ENCODE measurements around the gene PALM. TPM values are rescaled to one million over a fixed set of nuclear protein-coding genes. Genes with fewer than 3 reads are reported as not detected.

Gene PALM
- polyA plus RNA-seq, 4 donors: 77.2 to 115 (median 106) TPM

DNA sequence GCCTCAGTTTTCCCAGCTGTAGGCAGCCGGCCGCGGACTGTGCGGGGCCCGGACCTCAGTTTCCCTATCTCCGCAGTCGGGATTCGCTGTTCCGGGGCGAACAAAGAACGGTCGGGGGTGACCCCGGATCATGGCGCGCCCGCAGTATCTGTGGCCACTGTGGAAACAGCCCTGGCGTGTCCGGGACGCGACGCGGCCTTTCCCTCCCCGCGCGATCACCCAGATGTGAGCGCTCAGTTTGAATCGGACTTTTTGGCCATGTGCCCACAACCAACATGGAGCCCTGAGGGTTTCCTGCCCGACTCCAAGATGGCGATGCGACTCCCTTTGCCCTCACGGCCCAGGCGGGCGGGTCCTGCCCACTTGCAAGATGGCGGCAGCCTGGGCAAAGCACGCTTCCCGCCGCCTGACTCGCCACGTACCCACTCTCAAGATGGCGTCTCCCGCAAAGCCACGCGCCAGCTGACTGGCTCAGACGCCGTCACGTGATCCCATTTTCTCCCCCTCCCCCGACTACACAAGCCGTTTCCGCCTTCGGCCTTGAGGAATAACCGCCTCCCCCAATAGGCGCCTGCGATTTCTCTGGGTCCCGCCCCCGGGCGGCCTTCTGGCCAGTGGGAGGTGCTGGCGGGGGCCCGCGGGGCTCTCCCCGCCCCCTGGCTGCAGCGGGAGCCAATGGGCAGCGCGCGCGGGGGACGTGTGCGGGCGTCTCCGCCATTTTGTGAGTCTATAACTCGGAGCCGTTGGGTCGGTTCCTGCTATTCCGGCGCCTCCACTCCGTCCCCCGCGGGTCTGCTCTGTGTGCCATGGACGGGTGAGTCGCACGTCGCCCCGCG, 88.2 kb downstream of the PALM start, which contains the start of gene PTBP1:
Gene PTBP1, plus strand, starts transcription at position 761 of the 836 bp plus-strand sequence. Its CDS starts 46 bp downstream, at position 807.
- DNase-seq (ENCODE audit: low read depth in 4 of 4, low spot score in 2 of 4): peak; percentile 98 to 100 (median 100)

Other genes with a start within 250 kb of the PALM start
- 10 to 100 TPM; 22.9 to 44.9 (median 38.6) TPM for gene SHC2, start 247.9 kb upstream of the PALM start, polyA plus RNA-seq (ENCODE audit: insufficient read length in 4 of 4)
- gene MADCAM1, start 212.4 kb upstream of the PALM start, polyA plus RNA-seq (ENCODE audit: insufficient read length in 4 of 4): 1 to 10 TPM; 3.2 to 6.6 (median 4.0) TPM
- gene TPGS1, start 201.4 kb upstream of the PALM start, polyA plus RNA-seq (ENCODE audit: insufficient read length in 4 of 4): 10 to 100 TPM in 3 of 4 donors, 1 to 10 TPM in 1; 6.4 to 19.5 (median 14.0) TPM
- 10 to 100 TPM; 57.9 to 77.6 (median 66.3) TPM for gene CDC34, start 177.2 kb upstream of the PALM start, polyA plus RNA-seq (ENCODE audit: insufficient read length in 4 of 4)
- under 1 TPM; 0.25 to 0.48 (median 0.28) TPM for gene GZMM, start 164.9 kb upstream of the PALM start, polyA plus RNA-seq (ENCODE audit: insufficient read length in 4 of 4)
- gene BSG, start 136.3 kb upstream of the PALM start, polyA plus RNA-seq (ENCODE audit: insufficient read length in 4 of 4): 100 to 1,000 TPM; 392 to 568 (median 507) TPM
- gene HCN2, start 119.1 kb upstream of the PALM start, polyA plus RNA-seq (ENCODE audit: insufficient read length in 4 of 4): under 1 TPM; 0.27 to 0.58 (median 0.31) TPM
- gene POLRMT, start 75.4 kb upstream of the PALM start, polyA plus RNA-seq (ENCODE audit: insufficient read length in 4 of 4): 10 to 100 TPM; 55.8 to 68.1 (median 60.8) TPM
- under 1 TPM; 0.27 to 0.96 (median 0.62) TPM for gene FGF22, start 69.1 kb upstream of the PALM start, polyA plus RNA-seq (ENCODE audit: insufficient read length in 4 of 4)
- gene RNF126, start 45.7 kb upstream of the PALM start, polyA plus RNA-seq (ENCODE audit: insufficient read length in 4 of 4): 10 to 100 TPM; 22.6 to 41.5 (median 30.7) TPM
- 10 to 100 TPM; 17.2 to 19.7 (median 19.4) TPM for gene FSTL3, start 32.5 kb upstream of the PALM start, polyA plus RNA-seq (ENCODE audit: insufficient read length in 4 of 4)
- gene PRSS57, start 13.5 kb upstream of the PALM start, polyA plus RNA-seq (ENCODE audit: insufficient read length in 4 of 4): under 1 TPM; 0.13 to 0.48 (median 0.36) TPM
- gene MISP, start 42.2 kb downstream of the PALM start, polyA plus RNA-seq (ENCODE audit: insufficient read length in 4 of 4): 10 to 100 TPM in 1 of 4 donors, 1 to 10 TPM in 3; 6.0 to 10.1 (median 9.4) TPM
- gene PTBP1, start 88.5 kb downstream of the PALM start, polyA plus RNA-seq (ENCODE audit: insufficient read length in 4 of 4): 100 to 1,000 TPM; 344 to 430 (median 396) TPM
- gene PLPPR3, start 113.0 kb downstream of the PALM start, polyA plus RNA-seq (ENCODE audit: insufficient read length in 4 of 4): 10 to 100 TPM; 11.6 to 24.0 (median 17.3) TPM
- gene AZU1, start 118.9 kb downstream of the PALM start, polyA plus RNA-seq (ENCODE audit: insufficient read length in 4 of 4): 1 to 10 TPM; 1.0 to 3.4 (median 1.4) TPM
- gene PRTN3, start 132.1 kb downstream of the PALM start, polyA plus RNA-seq (ENCODE audit: insufficient read length in 4 of 4): 1 to 10 TPM in 2 of 4 donors, under 1 TPM in 2; 0.65 to 2.7 (median 1.3) TPM
- under 1 TPM; 0.34 to 0.87 (median 0.40) TPM for gene ELANE, start 143.4 kb downstream of the PALM start, polyA plus RNA-seq (ENCODE audit: insufficient read length in 4 of 4)
- 1 to 10 TPM; 2.2 to 5.4 (median 4.3) TPM for gene CFD, start 150.7 kb downstream of the PALM start, polyA plus RNA-seq (ENCODE audit: insufficient read length in 4 of 4)
- 10 to 100 TPM; 44.5 to 90.9 (median 64.0) TPM for gene MED16, start 184.3 kb downstream of the PALM start, polyA plus RNA-seq (ENCODE audit: insufficient read length in 4 of 4)
- not detected for gene RNU6-9, start 184.5 kb downstream of the PALM start, polyA plus RNA-seq (ENCODE audit: insufficient read length in 4 of 4)
- gene R3HDM4, start 204.3 kb downstream of the PALM start, polyA plus RNA-seq (ENCODE audit: insufficient read length in 4 of 4): 10 to 100 TPM; 35.6 to 62.3 (median 53.4) TPM
- gene KISS1R, start 208.4 kb downstream of the PALM start, polyA plus RNA-seq (ENCODE audit: insufficient read length in 4 of 4): 1 to 10 TPM in 2 of 4 donors, under 1 TPM in 2; 0.32 to 1.3 (median 1.00) TPM
- gene ARID3A, start 217.1 kb downstream of the PALM start, polyA plus RNA-seq (ENCODE audit: insufficient read length in 4 of 4): 10 to 100 TPM; 16.3 to 37.2 (median 29.1) TPM

All from left renal cortex interstitium (tissue), 4 donors.